Stomach (tissue), 4 donors: Measurements from ENCODE around the gene GOPC.

Source experiments
- POLR2A ChIP-seq, 4 donors: fragments of 450-650 bp; IDR thresholded peaks; one replicate each; pipeline ENCODE4 v1.6.1; 2016; ENCODE audit warnings: antibody characterized with exemption in 4 of 4, control low read depth in 2 of 4, mild to moderate bottlenecking in 1 of 4, moderate library complexity in 1 of 4
- TF ChIP-seq, protein P1 (sequence below), 7 experiments: fragments of 450-650 bp in 4 of 7; fragments of 200-600 bp in 3 of 7; sonication (generic) in 3 of 7; IDR thresholded peaks; one replicate each; pipeline ENCODE4 v1.5.1; 2016 to 2019; ENCODE audit warnings: antibody characterized with exemption in 7 of 7, control low read depth in 2 of 7, mild to moderate bottlenecking in 1 of 7

DNA sequence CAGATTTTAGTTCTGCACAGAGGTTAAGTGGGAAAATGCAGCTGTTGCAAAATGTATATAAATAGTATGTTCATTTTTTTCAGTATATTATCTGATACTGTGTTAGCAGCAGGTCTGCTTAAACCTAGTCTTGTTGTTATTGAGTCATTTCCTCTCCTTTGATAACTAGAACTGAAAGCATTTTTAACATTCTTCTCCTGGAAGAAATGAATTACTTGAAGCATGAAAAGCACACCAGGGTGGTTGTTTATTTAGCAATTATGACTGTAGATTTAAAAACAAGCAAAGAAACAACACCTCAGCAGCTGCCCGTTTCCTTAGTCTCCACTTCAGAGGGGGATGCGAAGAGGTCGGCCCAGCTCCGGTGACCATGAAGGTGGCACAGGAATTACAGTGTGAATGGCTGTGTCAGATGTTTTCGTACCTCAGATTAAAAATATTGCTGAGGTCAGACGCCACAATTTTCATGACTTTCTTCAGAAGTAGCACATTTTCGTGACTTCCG is 53.5 kb downstream of the GOPC start:
- TF ChIP-seq, protein P1, sequence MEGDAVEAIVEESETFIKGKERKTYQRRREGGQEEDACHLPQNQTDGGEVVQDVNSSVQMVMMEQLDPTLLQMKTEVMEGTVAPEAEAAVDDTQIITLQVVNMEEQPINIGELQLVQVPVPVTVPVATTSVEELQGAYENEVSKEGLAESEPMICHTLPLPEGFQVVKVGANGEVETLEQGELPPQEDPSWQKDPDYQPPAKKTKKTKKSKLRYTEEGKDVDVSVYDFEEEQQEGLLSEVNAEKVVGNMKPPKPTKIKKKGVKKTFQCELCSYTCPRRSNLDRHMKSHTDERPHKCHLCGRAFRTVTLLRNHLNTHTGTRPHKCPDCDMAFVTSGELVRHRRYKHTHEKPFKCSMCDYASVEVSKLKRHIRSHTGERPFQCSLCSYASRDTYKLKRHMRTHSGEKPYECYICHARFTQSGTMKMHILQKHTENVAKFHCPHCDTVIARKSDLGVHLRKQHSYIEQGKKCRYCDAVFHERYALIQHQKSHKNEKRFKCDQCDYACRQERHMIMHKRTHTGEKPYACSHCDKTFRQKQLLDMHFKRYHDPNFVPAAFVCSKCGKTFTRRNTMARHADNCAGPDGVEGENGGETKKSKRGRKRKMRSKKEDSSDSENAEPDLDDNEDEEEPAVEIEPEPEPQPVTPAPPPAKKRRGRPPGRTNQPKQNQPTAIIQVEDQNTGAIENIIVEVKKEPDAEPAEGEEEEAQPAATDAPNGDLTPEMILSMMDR (IDR thresholded peaks at IDR 0.05) = no peak
- TF ChIP-seq POLR2A (IDR thresholded peaks at IDR 0.05) = no peak
